Heart left ventricle (tissue), 16 donors: ENCODE results near the gene AHSG. TPM values are rescaled to one million over a fixed set of nuclear protein-coding genes. Genes with fewer than 3 reads are reported as not detected.

ENCODE experiments used
- ATAC-seq, 4 donors: fragments of 200-7000 bp; cut with Tn5 transposase; one replicate each; pipeline ENCODE4 v1.9.1; 2020 to 2022; ENCODE audit warnings: moderate library complexity in 4 of 4, mild to moderate bottlenecking in 3 of 4, moderate number of reproducible peaks in 1 of 4
- DNase-seq, 5 donors: peaks; one replicate each; pipeline ENCODE4 v3.0.0-alpha.2; 2020
- H3K27ac ChIP-seq, 12 donors: fragments of 200-600 bp; sonication (generic) in 4 of 12; one replicate each; pipeline versions ENCODE4 v1.5.0 to v1.8.0; 2016 to 2022; ENCODE audit warnings: mild to moderate bottlenecking in 2 of 12
- H3K27me3 ChIP-seq, 9 donors: fragments of 200-600 bp; sonication (generic) in 2 of 9; one replicate each; pipeline versions ENCODE4 v1.5.1 to v1.8.0; 2016 to 2022; ENCODE audit warnings: mild to moderate bottlenecking in 3 of 9
- H3K36me3 ChIP-seq, 9 donors: fragments of 200-600 bp; sonication (generic) in 2 of 9; one replicate each; pipeline versions ENCODE4 v1.5.0 to v1.8.0; 2018 to 2022; ENCODE audit warnings: mild to moderate bottlenecking in 2 of 9
- H3K4me1 ChIP-seq, 12 donors: fragments of 200-600 bp; sonication (generic) in 4 of 12; one replicate each; pipeline versions ENCODE4 v1.5.0 to v1.8.0; 2016 to 2022; ENCODE audit warnings: mild to moderate bottlenecking in 3 of 12
- H3K4me3 ChIP-seq, 12 donors: fragments of 200-600 bp; sonication (generic) in 4 of 12; one replicate each; pipeline versions ENCODE4 v1.5.0 to v1.8.0; 2017 to 2022; ENCODE audit warnings: mild to moderate bottlenecking in 9 of 12, moderate library complexity in 4 of 12
- H3K9me3 ChIP-seq, 12 donors: fragments of 200-600 bp; sonication (generic) in 4 of 12; one replicate each; pipeline versions ENCODE4 v1.5.0 to v1.8.0; 2016 to 2022; ENCODE audit warnings: mild to moderate bottlenecking in 1 of 12
- CTCF ChIP-seq, 12 donors: fragments of 200-600 bp; sonication (generic) in 4 of 12; IDR thresholded peaks; one replicate each; pipeline versions ENCODE4 v1.5.0 to v1.8.0; 2018 to 2022; ENCODE audit warnings: antibody characterized with exemption in 12 of 12, mild to moderate bottlenecking in 5 of 12
- POLR2A ChIP-seq, 2 donors: fragments of 450-650 bp; IDR thresholded peaks; one replicate each; pipeline ENCODE4 v1.6.1; 2017; ENCODE audit warnings: antibody characterized with exemption in 2 of 2, mild to moderate bottlenecking in 2 of 2, moderate library complexity in 2 of 2
- whole genome bisulfite sequencing, 4 donors: extraction: QIAGEN DNeasy Blood & Tissue Kit in 2 of 4; methylation state at CpG; one replicate each; pipeline versions ENCODE4 v1.1.5 to v1.1.7; 2013 to 2018; 5-methylcytosine and 5-hydroxymethylcytosine counted together
- intact Hi-C, 10 donors: fragments of 100-400 bp; cut with DNase I; formaldehyde crosslinking; loops; one replicate each; pipeline versions ENCODE4 v1.11.1 to v1.14.2; 2022
- polyA plus RNA-seq, 2 donors: library from polyadenylated mRNA; stranded (reverse); fragments of 200-250 nt; gene quantifications; one replicate each; pipeline ENCODE4 v1.2.3, GENCODE V29; 2013
- total RNA-seq, 9 donors: library from RNA; depleted of rRNA in 2 of 9; stranded (reverse); fragments of >200 nt in 2 of 9; fragmentation: NEBNext Ultra II Directional in 3 of 9; extraction: Animal tissue kit (Norgen Biotek cat#: 25700) in 3 of 9; gene quantifications; one replicate each; pipeline versions ENCODE4 v1.1.0 to v1.2.4, GENCODE V29; 2016 to 2023
- donor health status: ischemic (EF 13 %, LVEDD 7.1; RV severe dilation, severe dysfunction).
- donor health status: healthy with polysubstance abuse.
- donor health status: DM: no; HTN: yes; CAD: no.
- donor health status: DM: no; HTN: no; CAD: no.
- donor health status: ischemic (EF 25% LVEDD 6.9; RV normal size, moderate dysfunction).
- donor health status: ischemic (EF 25% LVEDD 5.7; RV mildly dilated, moderate dysfunction).
- donor health status: healthy.
- donor health status: DM: yes; HTN: yes; CAD: no.
- donor health status: ischemic (EF 35%, LVEDD 5.7; RV mildly dilated, moderate dysfunction).
- donor health status: nonischemic (EF 11% LVEDD 7.7; RV severe dilation, severe dysfunction).
- donor health status: DM: yes; HTN: yes; CAD: no.
- donor health status: PGD.
- donor health status: ischemic (EF 29% LVEDD 5.4; RV normal size, mild dysfunction).
- donor health status: nonischemic (EF 23%, LVEDD 6.1; RV moderate dilation, normal function).

The AHSG gene
- total and polyA plus RNA-seq, 11 donors = 0.06 TPM; not detected in 10

GRCh38 chr3:186609247-186609868 lies 3.5 kb upstream of the AHSG start:
- Histone ChIP-seq H3K27ac (no peak overlapping the region), H3K27me3 (peaks cover 0 to 18% (median 0%) of the 10 kb centered on the region in 9 donors), H3K4me3 (no peak overlapping the region), H3K9me3 (no peaks in the 10 kb centered on the region), H3K36me3 (no peaks in the 10 kb centered on the region), H3K4me1 (peaks cover 0 to under 1% (median 0%) of the 10 kb centered on the region in 12 donors)
- ATAC-seq (peak in 2 of 4 donors; percentile 34 to 61), DNase-seq (no peak)
- intact Hi-C loops = no loop called here
- peak in 6 of 12 donors; percentile 6 to 34 (median 18) for TF ChIP-seq CTCF (IDR thresholded peaks at IDR 0.05)
- TF ChIP-seq POLR2A (IDR thresholded peaks at IDR 0.05) = no peak
- WGBS, 4 donors = 84 to 92% (median 90%) methylated on average over 8 of the region's 8 CpGs

GRCh38 chr3:186612065-186612464 lies 795 bp upstream of the AHSG start:
- H3K4me1 ChIP-seq = peaks cover 0 to 14% (median 3%) of the 10 kb centered on the region in 12 donors
- no peak overlapping the region for H3K4me3 ChIP-seq
- peaks cover 0 to 28% (median 0%) of the 10 kb centered on the region in 9 donors for H3K27me3 ChIP-seq
- no peaks in the 10 kb centered on the region for H3K36me3 ChIP-seq
- no peak for TF ChIP-seq CTCF (IDR thresholded peaks at IDR 0.05)
- TF ChIP-seq POLR2A (IDR thresholded peaks at IDR 0.05) = no peak
- H3K27ac ChIP-seq = no peak overlapping the region
- no peaks in the 10 kb centered on the region for H3K9me3 ChIP-seq
- DNase-seq (no peak), ATAC-seq (no peak)
- 68 to 79% (median 75%) methylated on average over 5 of the region's 5 CpGs for WGBS, 4 donors
- intact Hi-C loops = loop anchor here in 9 of 10 donors (5.0 to 10.0 kb wide), 5 partner anchors 140 to 1103 kb away; no protein-coding TSS in a partner anchor

GRCh38 chr3:186613637-186614265 lies 891 bp downstream of the AHSG start:
- WGBS, 4 donors = 48 to 58% (median 51%) methylated on average over 4 of the region's 4 CpGs
- Histone ChIP-seq H3K9me3 (no peaks in the 10 kb centered on the region), H3K4me1 (peaks cover 0 to 19% (median 4%) of the 10 kb centered on the region in 12 donors), H3K27ac (no peak overlapping the region), H3K36me3 (no peaks in the 10 kb centered on the region), H3K4me3 (no peak overlapping the region), H3K27me3 (peaks cover 0 to 44% (median 0%) of the 10 kb centered on the region in 9 donors)
- TF ChIP-seq CTCF (IDR thresholded peaks at IDR 0.05) = no peak
- no peak for TF ChIP-seq POLR2A (IDR thresholded peaks at IDR 0.05)
- intact Hi-C loops = loop anchor here (2.0 to 10.0 kb wide), 7 partner anchors 139 to 1101 kb away; no protein-coding TSS in a partner anchor
- ATAC-seq = no peak
- no peak for DNase-seq

- Histone ChIP-seq H3K27ac (no peak overlapping the region), H3K27me3 (peaks cover 0 to 44% (median 0%) of the 10 kb centered on the region in 9 donors), H3K36me3 (no peaks in the 10 kb centered on the region), H3K4me1 (peaks cover 0 to 19% (median 4%) of the 10 kb centered on the region in 12 donors), H3K4me3 (no peak overlapping the region), H3K9me3 (no peaks in the 10 kb centered on the region)
- DNase-seq (no peak), ATAC-seq (no peak)
- WGBS, 4 donors = 28 to 56% (median 49%) methylated on average over 6 of the region's 6 CpGs
- TF ChIP-seq CTCF (IDR thresholded peaks at IDR 0.05) (no peak), POLR2A (IDR thresholded peaks at IDR 0.05) (no peak)
- intact Hi-C loops = loop anchor here (2.0 to 10.0 kb wide), 7 partner anchors 138 to 1101 kb away; no protein-coding TSS in a partner anchor
Measured at GRCh38 chr3:186614266-186614596, 1.4 kb downstream of the AHSG start.
